GM19328 (cell line): ENCODE results near the gene TRPV4.

Source experiments
- ATAC-seq: cut with Tn5 transposase; IDR thresholded peaks from one replicate; pipeline ENCODE4 v1.9.1; 2021; ENCODE audit warnings: mild to moderate bottlenecking, moderate library complexity; ENCODE audit not compliant: unreplicated experiment

Gene TRPV4

DNA sequence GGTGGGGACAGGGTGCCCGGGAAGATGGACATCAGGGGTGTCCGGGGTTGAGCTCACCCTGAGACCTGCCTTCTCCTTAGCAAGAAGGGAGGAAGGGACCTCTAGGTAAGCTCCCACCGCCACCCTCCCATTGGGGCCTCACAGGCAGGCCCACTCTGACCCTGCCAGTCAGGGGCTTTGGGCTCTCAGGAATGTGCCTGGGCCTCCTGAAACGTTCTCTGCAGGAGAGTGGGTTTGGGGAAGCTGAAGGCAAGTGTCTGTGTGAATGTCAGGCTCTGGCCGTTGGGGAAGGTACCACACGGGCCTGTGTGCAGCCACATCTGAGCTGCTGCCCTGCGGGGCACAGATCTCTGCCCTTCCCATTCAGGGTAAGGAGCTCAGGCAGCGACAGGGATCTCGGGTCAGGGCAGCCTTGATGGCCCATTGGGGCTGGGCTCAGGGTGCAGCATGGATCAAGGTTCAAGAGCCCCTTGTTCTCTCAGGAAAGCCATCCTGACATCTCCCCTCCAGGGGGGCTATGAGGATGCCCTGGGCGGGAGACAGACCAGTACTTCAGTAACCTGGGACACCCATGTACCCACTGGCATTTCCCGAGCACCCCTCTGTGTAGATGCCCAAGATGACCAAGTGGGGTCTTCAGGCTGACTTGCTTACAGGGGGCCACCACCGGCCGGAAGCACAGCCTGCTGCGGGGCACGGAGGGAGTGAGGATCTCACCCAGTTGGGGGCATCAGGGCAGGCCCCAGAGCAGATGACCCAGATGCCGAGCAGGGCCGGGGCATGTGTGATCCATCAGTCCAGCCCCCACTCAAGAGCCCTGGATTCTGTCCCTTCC is 89.9 kb downstream of the TRPV4 start:
- no peak for ATAC-seq

GRCh38 chr12:109741970-109742703 is 91.1 kb downstream of the TRPV4 start:
- ATAC-seq = no peak

- ATAC-seq = no peak
These were observed 91.8 kb downstream of the TRPV4 start for GRCh38 chr12:109741286-109741969.

DNA sequence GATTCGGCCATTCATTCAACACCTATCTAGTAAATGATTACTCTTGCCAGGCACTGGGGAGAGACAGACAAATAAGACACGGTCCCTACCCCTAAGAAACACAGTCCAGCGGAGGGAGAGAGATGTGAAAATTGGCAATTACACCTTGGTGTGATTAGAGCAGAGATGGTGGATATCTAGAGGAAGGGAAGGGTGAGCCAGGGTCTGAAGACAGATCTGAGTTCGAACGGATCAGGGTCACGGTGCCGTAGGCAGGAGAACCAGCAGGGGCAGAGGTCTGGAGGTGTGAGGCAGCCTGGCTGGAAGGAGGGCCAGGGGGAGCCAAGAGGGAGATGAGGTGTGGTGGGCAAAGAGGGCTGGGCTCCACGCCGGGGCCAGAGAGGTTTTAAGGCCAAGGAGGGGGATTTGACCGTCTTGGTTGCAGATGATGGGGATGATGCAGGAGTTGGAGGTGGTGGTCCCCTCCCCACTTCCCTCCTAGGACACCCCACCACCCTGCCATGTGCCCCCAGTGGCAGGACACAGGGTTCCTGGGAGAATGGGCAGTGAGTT is 92.4 kb downstream of the TRPV4 start:
- ATAC-seq = no peak

GRCh38 chr12:109739747-109740693 is 93.2 kb downstream of the TRPV4 start:
- ATAC-seq = no peak

DNA sequence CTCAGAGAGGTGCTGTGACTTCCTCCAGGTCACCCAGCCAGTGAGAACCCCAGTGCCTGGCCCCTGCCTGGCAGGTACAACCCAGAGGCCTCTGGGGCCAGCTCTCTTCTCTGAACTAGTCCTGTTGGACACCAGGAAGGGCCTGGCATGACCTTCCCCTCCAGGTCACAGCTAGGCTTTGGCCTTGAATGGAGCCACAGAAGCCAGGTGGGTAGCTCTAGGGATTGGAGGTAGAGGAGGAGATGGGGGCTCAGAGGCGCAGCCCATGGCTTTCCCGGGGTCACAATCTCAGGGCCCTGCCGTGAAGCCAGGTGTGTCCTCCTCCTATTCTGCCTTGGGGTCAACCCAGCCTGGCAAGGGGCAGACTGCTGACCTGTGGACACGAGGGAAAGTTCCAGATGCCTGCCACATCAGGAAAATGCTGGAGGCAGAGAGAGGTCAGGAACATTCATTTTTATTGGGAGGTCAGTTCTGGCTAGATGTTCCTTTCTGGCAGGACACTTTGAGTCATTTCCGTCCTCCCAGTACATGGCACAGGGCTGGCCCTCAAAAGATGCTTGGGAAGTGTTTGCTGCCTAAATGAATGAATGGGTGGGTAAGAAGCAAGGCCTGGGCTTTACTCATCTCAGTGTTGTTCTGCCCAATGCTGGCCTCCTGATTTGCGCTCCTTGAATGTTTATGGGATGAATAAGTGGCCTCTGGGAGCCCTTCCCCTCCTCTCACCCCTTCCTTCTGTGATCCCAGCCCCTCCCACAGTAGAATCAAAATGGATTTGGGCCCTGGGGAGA is 94.1 kb downstream of the TRPV4 start:
- no peak for ATAC-seq

DNA sequence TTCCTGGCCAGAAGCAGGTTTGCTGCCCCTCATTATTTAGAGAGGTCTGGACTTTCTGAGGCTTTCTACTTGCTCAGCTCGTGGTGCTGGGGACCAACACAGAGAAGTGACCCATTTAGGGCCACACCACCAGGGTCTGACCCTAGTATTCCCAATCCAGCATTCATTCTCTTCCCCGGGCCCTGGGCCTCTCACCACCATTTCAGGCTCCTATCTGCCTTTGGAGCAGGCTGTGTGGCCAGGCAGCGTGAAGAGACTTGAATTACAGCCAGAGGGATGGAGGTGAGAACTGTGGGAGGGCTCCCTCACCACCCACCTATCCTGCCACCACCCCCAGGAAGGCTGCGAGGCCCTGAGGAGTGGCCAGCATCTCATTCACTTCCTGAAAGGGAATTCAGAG is 95.0 kb downstream of the TRPV4 start:
- no peak for ATAC-seq

DNA sequence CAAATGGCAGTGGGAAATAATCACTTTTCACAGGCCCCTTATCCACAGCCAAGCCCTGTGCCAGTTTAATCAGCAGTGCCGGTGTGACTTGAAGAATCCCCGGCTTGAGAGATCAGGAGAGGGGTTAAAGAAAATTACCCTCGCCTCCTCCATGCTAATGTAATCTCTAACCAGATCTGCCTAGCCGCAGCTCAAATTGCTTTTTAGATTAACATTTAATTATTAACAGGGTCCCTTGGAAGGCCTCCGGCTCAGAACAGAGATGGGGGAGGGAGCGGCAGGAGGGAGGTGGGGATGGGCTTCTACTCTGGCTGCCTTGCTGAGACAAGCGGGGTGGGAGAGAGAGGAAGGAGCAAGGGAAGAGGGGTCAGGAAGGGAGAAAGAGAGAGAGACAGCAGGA is 95.6 kb downstream of the TRPV4 start:
- ATAC-seq = no peak

DNA sequence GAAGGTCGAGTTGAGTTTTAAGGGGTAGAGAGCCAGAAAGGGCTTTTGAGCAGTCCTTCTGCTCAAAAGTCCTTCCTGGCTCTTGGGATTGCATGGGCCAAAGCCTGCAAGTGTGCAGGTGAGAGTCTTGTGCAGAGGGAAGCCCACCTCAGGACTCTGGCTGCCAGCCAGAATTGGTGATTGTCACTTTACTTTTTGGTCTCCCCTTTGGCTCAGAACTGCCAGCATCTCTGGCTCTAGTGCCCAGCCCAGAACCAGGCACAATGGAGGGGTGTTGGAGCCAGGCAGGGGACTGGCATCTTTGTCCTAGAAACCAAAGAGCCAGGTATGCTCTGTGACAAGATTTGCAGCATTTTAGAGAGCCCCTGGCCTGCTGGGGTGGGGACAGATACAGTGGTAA is 96.1 kb downstream of the TRPV4 start:
- no peak for ATAC-seq

DNA sequence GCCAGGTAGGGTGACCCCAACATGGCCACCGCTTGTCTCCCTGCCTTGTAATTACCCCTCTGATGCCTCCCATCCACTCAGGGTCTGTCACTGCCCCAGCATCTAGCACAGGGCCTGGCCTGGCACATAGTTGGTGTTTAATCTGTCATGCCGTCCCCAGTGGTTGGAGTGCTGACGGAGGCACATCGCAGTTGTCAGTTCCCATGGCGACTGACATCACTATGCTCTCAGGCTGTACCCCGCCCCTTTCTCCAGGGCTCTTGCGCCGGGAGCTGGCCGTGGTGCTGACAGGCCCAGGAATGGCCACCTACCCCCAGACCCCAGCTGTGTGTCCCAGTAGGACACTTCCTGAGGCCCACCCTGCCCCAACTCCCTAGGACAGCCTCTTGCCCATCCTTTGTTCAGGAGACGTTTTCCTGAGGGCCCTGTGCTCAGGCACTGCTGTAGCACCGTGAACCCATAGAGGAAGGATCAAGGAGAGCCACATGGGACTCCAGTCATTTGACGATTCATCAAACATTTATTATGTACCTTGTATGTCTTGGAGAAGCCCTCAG is 96.6 kb downstream of the TRPV4 start:
- ATAC-seq = no peak

DNA sequence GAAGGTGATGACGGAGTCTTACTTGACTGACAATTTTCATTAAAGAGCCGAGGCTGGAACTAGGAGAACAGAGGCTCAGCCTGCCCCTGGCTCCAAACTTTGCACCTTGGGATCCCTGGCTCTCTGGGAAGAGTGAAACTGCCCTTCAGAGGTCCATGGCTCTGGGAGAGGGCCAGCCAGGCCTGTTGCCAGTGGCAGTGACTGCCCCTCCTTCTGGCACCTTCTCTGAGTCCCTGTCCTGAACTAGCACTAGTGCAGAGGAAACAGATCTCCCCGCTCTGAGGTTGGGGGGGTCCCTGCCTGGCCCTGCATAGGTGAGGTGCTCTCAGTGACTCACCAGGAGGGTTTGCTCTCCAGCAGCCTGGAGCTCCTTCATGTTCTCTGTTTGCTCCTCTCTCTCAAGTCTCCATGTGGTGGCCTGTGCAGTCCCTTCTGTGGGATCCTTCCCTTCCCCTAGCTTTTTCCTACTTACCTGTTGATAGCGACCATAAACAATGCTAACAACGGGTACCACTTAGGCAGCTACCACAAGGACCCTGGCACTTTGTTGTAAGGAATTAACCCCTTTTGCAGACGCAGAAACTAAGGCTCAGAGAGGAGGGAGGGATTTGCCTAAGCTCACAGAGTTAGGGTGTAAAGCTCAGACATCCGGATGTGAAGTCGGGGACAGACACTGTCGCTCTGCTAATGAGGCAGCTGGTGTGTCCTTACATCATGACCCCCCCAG is 97.2 kb downstream of the TRPV4 start:
- ATAC-seq = no peak

DNA sequence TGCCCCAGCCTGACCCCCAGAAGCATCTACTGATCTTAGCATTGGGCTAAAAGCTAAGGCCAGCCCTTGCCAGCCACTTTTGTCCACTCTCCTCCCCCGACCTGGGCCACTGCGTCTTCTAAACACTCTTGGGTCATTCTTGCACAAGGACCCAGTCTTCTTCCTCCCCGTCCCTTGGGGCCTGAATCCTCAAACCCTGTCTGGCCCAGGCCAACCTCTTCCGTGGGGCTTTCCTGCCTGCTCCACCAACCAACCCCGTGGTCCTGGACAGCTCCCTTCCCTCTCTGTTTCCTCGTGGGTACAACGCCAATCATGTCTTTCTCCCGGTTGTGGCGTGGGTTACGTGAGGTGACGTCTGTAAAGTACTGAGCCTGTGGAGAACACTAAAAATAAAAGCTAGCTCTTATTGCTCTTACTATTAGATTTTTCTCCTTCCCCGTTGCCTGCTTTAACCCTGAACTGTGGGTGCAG is 98.1 kb downstream of the TRPV4 start:
- no peak for ATAC-seq

GRCh38 chr12:109734219-109735000 is 98.8 kb downstream of the TRPV4 start:
- ATAC-seq = no peak
